ENCODE measurements around the gene UGT2B10.

DNA sequence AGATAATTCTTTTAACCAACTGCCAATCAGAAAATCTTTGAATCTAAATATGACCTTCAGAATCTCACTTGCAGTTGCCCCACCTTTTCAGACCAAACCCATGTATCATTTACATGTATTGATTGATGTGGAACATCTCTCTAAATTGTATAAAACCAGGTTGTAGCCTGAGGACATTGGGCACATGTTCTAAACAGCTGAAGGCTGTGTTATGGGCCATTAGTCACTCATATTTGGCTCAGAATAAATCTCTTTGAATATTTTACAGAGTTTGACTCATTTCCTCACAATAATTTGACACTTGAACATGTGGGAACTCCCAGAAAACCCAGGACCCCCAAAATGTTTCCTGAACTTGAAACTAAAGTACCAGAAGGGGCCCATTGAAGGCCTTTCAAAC is 58.7 kb downstream of the UGT2B10 start:
- TF ChIP-seq CTCF (IDR thresholded peaks at IDR 0.05): no peak
- TF ChIP-seq POLR2A (IDR thresholded peaks at IDR 0.05; ENCODE audit: low read depth): no peak
